H9 (cell line): ENCODE measurements around the gene TSEN34. TPM values are rescaled to one million over a fixed set of nuclear protein-coding genes. Genes with fewer than 3 reads are reported as not detected.

Source experiments
- DNase-seq: peaks from one replicate; pipeline ENCODE4 v3.0.0-alpha.2; 2017
- H2AFZ ChIP-seq: one replicate; pipeline ENCODE4 v1.6.1; 2013; ENCODE audit warnings: mild to moderate bottlenecking, low read length, control low read depth, moderate library complexity
- H2AK5ac ChIP-seq: 2 replicates; pipeline ENCODE4 v1.6.1; 2013; ENCODE audit warnings: low read length, control low read depth, mixed read lengths; ENCODE audit not compliant: insufficient read length
- H2BK120ac ChIP-seq: one replicate; pipeline ENCODE4 v1.6.1; 2013; ENCODE audit warnings: low read depth, mild to moderate bottlenecking, low read length, control low read depth, inconsistent platforms; ENCODE audit not compliant: poor library complexity, severe bottlenecking
- H2BK12ac ChIP-seq: 2 replicates; pipeline ENCODE4 v1.6.1; 2013; ENCODE audit warnings: low read length, control low read depth, mixed read lengths, low read depth; ENCODE audit not compliant: insufficient read length
- H2BK15ac ChIP-seq: 2 replicates; pipeline ENCODE4 v1.6.1; 2013; ENCODE audit warnings: low read depth, low read length, control low read depth
- H2BK20ac ChIP-seq: one replicate; pipeline ENCODE4 v1.6.1; 2013; ENCODE audit warnings: low read depth, mild to moderate bottlenecking, low read length, control low read depth, inconsistent platforms; ENCODE audit not compliant: poor library complexity, severe bottlenecking
- H2BK5ac ChIP-seq: 2 replicates; pipeline ENCODE4 v1.6.1; 2013; ENCODE audit warnings: low read length, control low read depth, mixed read lengths; ENCODE audit not compliant: insufficient read length
- H3K14ac ChIP-seq: 2 replicates; pipeline ENCODE4 v1.6.1; 2013; ENCODE audit warnings: low read length, control low read depth; ENCODE audit not compliant: insufficient read depth
- H3K18ac ChIP-seq: 2 replicates; pipeline ENCODE4 v1.6.1; 2013; ENCODE audit warnings: low read depth, mild to moderate bottlenecking, mixed read lengths, low read length, control low read depth; ENCODE audit not compliant: insufficient read length
- H3K23ac ChIP-seq: 2 replicates; pipeline ENCODE4 v1.6.1; 2013; ENCODE audit warnings: low read length, control low read depth, mixed read lengths, low read depth; ENCODE audit not compliant: insufficient read length
- H3K23me2 ChIP-seq: 2 replicates; pipeline ENCODE4 v1.6.1; 2013; ENCODE audit warnings: low read depth, mild to moderate bottlenecking, mixed read lengths, low read length, control low read depth; ENCODE audit not compliant: insufficient read length, poor library complexity, severe bottlenecking
- H3K27ac ChIP-seq: 2 replicates; pipeline ENCODE4 v1.5.1; 2013; ENCODE audit warnings: low read length, control low read depth, mixed read lengths, low read depth; ENCODE audit not compliant: insufficient read length
- H3K27me3 ChIP-seq: 2 replicates; pipeline ENCODE4 v1.6.1; 2013; ENCODE audit warnings: low read length, control low read depth, inconsistent platforms; ENCODE audit not compliant: insufficient read depth
- H3K4ac ChIP-seq: 2 replicates; pipeline ENCODE4 v1.6.1; 2013; ENCODE audit warnings: low read depth, mild to moderate bottlenecking, control low read depth, inconsistent platforms, low read length, moderate library complexity
- H3K4me1 ChIP-seq: 2 replicates; pipeline ENCODE4 v1.6.1; 2013; ENCODE audit warnings: low read length, control low read depth, inconsistent platforms; ENCODE audit not compliant: insufficient read depth
- H3K4me2 ChIP-seq: 2 replicates; pipeline ENCODE4 v1.6.1; 2013; ENCODE audit warnings: low read length, control low read depth, mixed read lengths; ENCODE audit not compliant: insufficient read length, insufficient read depth
- H3K56ac ChIP-seq: 2 replicates; pipeline ENCODE4 v1.6.1; 2013; ENCODE audit warnings: low read depth, mild to moderate bottlenecking, mixed read lengths, low read length, control low read depth; ENCODE audit not compliant: insufficient read length
- H3K79me1 ChIP-seq: 2 replicates; pipeline ENCODE4 v1.6.1; 2013; ENCODE audit warnings: low read depth, mild to moderate bottlenecking, moderate library complexity, low read length, control low read depth, inconsistent platforms; ENCODE audit not compliant: insufficient read depth, poor library complexity, severe bottlenecking
- H3K79me2 ChIP-seq: 2 replicates; pipeline ENCODE4 v1.6.1; 2013; ENCODE audit warnings: low read length, control low read depth, inconsistent platforms; ENCODE audit not compliant: insufficient read depth
- H3K9ac ChIP-seq: 2 replicates; pipeline ENCODE4 v1.6.1; 2013; ENCODE audit warnings: low read length, control low read depth, mixed read lengths; ENCODE audit not compliant: insufficient read length; ENCODE audit errors: extremely low read depth
- H3K9me3 ChIP-seq: one replicate; pipeline ENCODE4 v1.6.1; 2013; ENCODE audit warnings: low read depth, low read length, inconsistent platforms; ENCODE audit not compliant: control insufficient read depth
- H3T11ph ChIP-seq: one replicate; pipeline ENCODE4 v1.6.1; 2013; ENCODE audit warnings: mild to moderate bottlenecking, low read length, control low read depth, inconsistent platforms
- H4K20me1 ChIP-seq: one replicate; pipeline ENCODE4 v1.6.1; 2013; ENCODE audit not compliant: control insufficient read depth, insufficient read length, insufficient read depth
- H4K5ac ChIP-seq: 2 replicates; pipeline ENCODE4 v1.6.1; 2013; ENCODE audit warnings: low read depth, mild to moderate bottlenecking, mixed read lengths, low read length, control low read depth; ENCODE audit not compliant: insufficient read length
- H4K8ac ChIP-seq: replicated peaks from 2 replicates; pipeline ENCODE4 v1.6.1; 2013; ENCODE audit warnings: low read length, control low read depth, mixed read lengths, low read depth; ENCODE audit not compliant: insufficient read length
- H4K91ac ChIP-seq: 2 replicates; pipeline ENCODE4 v1.6.1; 2013; ENCODE audit warnings: low read depth, mild to moderate bottlenecking, moderate library complexity, mixed read lengths, low read length, control low read depth; ENCODE audit not compliant: insufficient read length
- H3K27ac Mint-ChIP-seq, 3 experiments: 2 replicates in 2 of 3; 3 replicates in 1 of 3; pipeline ENCODE4 v1.8.0; 2020 to 2021; ENCODE audit warnings: mixed read lengths in 3 of 3, mild to moderate bottlenecking in 1 of 3, moderate library complexity in 1 of 3
- H3K27me3 Mint-ChIP-seq: 2 replicates; pipeline ENCODE4 v1.8.0; 2021; ENCODE audit warnings: low read depth, mild to moderate bottlenecking, moderate library complexity, mixed read lengths
- H3K36me3 Mint-ChIP-seq, 3 experiments: 2 replicates in 2 of 3; 3 replicates in 1 of 3; pipeline ENCODE4 v1.8.0; 2020 to 2021; ENCODE audit warnings: low read depth in 3 of 3, mixed read lengths in 3 of 3; ENCODE audit not compliant: insufficient read depth in 1 of 3
- H3K4me1 Mint-ChIP-seq, 2 experiments: 2 replicates each; pipeline ENCODE4 v1.8.0; 2020; ENCODE audit warnings: mixed read lengths in 2 of 2
- H3K4me3 Mint-ChIP-seq, 2 experiments: 2 replicates in 1 of 2; 3 replicates in 1 of 2; pipeline ENCODE4 v1.8.0; 2020 to 2021; ENCODE audit warnings: mild to moderate bottlenecking in 2 of 2, mixed read lengths in 2 of 2, moderate library complexity in 1 of 2
- H3K9me3 Mint-ChIP-seq, 2 experiments: 2 replicates in 1 of 2; 3 replicates in 1 of 2; pipeline ENCODE4 v1.8.0; 2020; ENCODE audit warnings: mild to moderate bottlenecking in 2 of 2, mixed read lengths in 2 of 2, moderate library complexity in 1 of 2
- WGBS: extraction: QIAGEN DNeasy Blood & Tissue Kit; methylation state at CpG from one replicate; pipeline ENCODE4 v1.1.7; 2013; ENCODE audit warnings: missing lambda C conversion rate, low lambda C conversion rate, mixed read lengths; ENCODE audit not compliant: insufficient read length; ENCODE audit errors: extremely low coverage; 5-methylcytosine and 5-hydroxymethylcytosine counted together
- total RNA-seq: library from RNA; stranded (reverse); gene quantifications from 2 replicates; pipeline ENCODE4 v1.2.1, GENCODE V29; 2021
- TF ChIP-seq, protein P1 (sequence below): fragments of 200-600 bp; sonication (generic); conservative IDR thresholded peaks from 3 replicates; pipeline ENCODE4 v1.8.0; 2021; ENCODE audit warnings: antibody characterized with exemption, mild to moderate bottlenecking

The TSEN34 gene
- total RNA-seq, 1 experiment from 2014 or later, result 28.3 TPM

- Histone ChIP-seq H3K4me1 (peaks cover 3% of the 10 kb centered on the region; the same call in 1 of the 2 replicates), H4K8ac (no peak overlapping the region), H2BK20ac (no peak overlapping the region), H3K79me2 (no peaks in the 10 kb centered on the region), H3K23ac (no peak overlapping the region), H3K4me2 (peak overlapping the region; percentile 89), H2BK120ac (no peak overlapping the region), H4K20me1 (peaks cover 3% of the 10 kb centered on the region), H2BK15ac (no peak overlapping the region), H3K14ac (peak overlapping the region; percentile 94), H2BK5ac (peak overlapping the region; percentile 42), H2BK12ac (no peak overlapping the region), H2AFZ (no peak overlapping the region), H3K27ac (peak overlapping the region; percentile 80), H3K4ac (no peak overlapping the region), H4K91ac (no peak overlapping the region), H3K79me1 (no peaks in the 10 kb centered on the region), H3K23me2 (peaks cover 11% of the 10 kb centered on the region), H3K9me3 (no peaks in the 10 kb centered on the region), H3K9ac (peak overlapping the region; percentile 82), H3K27me3 (no peaks in the 10 kb centered on the region), H2AK5ac (no peak overlapping the region), H3K18ac (peak overlapping the region; percentile 94), H3T11ph (no peak overlapping the region), H3K56ac (no peak overlapping the region), H4K5ac (peak overlapping the region; percentile 36)
- Mint-ChIP-seq H3K9me3 (no peaks in the 10 kb centered on the region), H3K4me1 (peaks cover 13 to 29% of the 10 kb centered on the region in 2 experiments), H3K4me3 (peak overlapping the region; percentile 87 to 93), H3K27ac (peak overlapping the region; percentile 100), H3K36me3 (peaks cover 29 to 56% (median 55%) of the 10 kb centered on the region in 3 experiments), H3K27me3 (no peaks in the 10 kb centered on the region)
- DNase-seq, result peak; percentile 98
- WGBS, result no CpG with 5 or more reads among the region's 56 CpGs
- TF ChIP-seq, protein P1, sequence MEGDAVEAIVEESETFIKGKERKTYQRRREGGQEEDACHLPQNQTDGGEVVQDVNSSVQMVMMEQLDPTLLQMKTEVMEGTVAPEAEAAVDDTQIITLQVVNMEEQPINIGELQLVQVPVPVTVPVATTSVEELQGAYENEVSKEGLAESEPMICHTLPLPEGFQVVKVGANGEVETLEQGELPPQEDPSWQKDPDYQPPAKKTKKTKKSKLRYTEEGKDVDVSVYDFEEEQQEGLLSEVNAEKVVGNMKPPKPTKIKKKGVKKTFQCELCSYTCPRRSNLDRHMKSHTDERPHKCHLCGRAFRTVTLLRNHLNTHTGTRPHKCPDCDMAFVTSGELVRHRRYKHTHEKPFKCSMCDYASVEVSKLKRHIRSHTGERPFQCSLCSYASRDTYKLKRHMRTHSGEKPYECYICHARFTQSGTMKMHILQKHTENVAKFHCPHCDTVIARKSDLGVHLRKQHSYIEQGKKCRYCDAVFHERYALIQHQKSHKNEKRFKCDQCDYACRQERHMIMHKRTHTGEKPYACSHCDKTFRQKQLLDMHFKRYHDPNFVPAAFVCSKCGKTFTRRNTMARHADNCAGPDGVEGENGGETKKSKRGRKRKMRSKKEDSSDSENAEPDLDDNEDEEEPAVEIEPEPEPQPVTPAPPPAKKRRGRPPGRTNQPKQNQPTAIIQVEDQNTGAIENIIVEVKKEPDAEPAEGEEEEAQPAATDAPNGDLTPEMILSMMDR, result no peak
Measured at GRCh38 chr19:54190503-54191010, 551 bp upstream of the TSEN34 start.
